ENCODE data around the gene ITGAE.
"Not testable (repeated sequence)": the region's sequence is repeated elsewhere in the genome, so short reads cannot be mapped to it uniquely, and the experiment has no call there.

ITGAE gene

GRCh38 chr17:3729881-3730280 lies 71.1 kb downstream of the ITGAE start:
- no peak for DNase-seq (ENCODE audit: low read depth in 2 of 2)

GRCh38 chr17:3728099-3728498 lies 72.9 kb downstream of the ITGAE start:
- DNase-seq (ENCODE audit: low read depth in 2 of 2): not testable (repeated sequence)

DNA sequence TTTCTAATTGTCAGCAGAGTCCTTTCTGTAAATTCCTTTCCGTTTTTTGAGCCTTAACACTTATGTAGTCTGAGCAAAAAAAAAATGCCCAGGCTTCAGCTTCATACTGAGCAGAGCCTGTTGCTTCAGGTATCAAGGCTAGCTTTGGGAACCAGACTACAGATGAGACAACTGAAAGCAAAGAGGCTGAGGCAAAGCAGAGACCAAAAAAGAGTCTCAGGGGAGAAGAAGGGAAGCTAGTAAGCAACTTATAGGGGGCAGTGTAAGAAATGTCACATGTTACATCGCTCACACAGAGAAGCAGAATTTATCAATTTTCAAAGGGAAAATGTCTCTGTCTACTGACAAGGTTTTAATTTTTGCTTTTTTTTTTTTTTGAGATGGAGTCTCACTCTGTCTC lies 73.9 kb downstream of the ITGAE start:
- DNase-seq (ENCODE audit: low read depth in 2 of 2): no peak

DNA sequence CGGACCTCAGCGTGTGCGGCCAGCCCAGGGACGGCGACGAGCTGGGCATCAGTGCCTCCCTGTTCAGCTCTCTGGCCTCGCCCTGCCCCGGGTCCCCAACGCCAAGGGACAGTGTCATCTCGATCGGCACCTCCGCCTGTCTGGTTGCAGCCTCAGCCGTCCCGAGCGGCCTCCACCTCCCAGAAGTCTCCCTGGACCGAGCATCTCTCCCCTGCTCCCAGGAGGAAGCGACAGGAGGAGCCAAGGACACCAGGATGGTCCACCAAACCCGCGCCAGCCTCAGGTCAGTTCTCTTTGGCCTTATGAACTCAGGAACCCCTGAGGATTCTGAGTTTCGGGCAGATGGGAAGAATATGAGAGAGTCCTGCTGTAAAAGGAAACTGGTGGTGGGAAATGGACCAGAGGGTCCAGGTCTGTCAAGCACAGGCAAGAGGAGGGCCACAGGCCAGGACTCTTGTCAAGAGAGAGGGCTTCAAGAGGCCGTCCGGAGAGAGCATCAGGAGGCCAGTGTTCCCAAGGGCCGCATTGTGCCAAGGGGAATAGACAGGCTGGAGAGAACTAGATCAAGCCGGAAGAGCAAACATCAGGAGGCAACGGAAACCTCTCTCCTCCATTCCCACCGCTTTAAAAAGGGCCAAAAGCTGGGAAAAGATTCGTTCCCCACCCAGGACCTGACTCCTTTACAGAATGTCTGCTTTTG lies 76.5 kb downstream of the ITGAE start:
- DNase-seq (ENCODE audit: low read depth in 2 of 2): no peak

DNA sequence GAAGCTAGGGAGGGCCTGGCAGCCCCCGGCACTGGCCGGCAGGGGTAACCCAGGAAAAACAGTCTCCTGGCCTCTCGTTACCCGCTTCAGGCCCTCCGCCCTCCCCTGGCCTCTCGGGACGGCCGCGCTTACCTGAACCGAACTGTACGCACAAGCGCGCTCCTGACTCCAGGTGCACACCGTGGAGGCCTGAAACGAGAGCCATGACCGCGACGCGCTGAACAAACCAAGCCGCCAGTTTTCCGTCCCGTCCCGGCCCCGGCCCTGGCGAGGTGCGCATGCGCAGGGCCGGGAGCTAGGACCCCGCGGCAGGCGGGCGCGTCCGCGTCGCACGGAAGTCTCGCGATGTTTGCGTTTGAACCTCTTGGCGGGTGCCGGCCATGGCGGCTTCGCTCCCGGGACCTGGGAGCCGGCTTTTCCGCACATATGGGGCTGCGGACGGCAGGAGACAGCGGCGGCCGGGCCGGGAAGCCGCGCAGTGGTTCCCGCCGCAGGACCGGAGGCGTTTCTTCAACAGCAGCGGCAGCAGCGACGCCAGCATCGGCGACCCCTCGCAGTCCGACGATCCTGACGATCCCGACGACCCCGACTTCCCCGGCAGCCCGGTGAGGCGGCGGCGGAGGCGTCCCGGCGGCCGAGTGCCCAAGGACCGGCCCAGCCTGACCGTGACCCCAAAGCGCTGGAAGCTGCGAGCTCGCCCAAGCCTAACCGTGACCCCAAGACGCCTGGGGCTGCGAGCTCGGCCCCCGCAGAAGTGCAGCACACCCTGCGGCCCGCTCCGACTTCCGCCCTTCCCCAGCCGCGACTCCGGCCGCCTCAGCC lies 77.2 kb downstream of the ITGAE start, which contains the start of gene HASPIN:
TSS of gene HASPIN (plus strand) at position 348 of the 822 bp plus-strand sequence. CDS start at position 381, 33 bp downstream.
- DNase-seq (ENCODE audit: low read depth in 2 of 2): peak; percentile 90 to 92

DNA sequence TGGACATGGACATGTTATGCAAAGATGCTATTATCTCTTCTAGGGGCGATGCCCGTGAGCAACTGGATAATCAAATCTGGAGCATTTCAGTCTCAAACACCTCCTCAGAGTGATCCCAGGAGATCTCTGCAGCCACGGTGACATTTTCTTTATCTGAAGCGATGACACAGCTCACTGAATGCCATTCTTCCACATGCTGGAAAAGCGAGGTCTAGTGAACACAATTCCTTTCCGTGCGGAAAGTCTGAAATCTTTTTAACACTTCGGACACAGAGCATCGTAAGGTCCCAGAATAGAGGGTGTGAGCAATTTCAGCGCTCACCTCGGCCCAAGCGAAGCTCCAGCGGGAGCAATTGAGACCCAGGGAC lies 77.8 kb downstream of the ITGAE start:
- DNase-seq (ENCODE audit: low read depth in 2 of 2): no peak

DNA sequence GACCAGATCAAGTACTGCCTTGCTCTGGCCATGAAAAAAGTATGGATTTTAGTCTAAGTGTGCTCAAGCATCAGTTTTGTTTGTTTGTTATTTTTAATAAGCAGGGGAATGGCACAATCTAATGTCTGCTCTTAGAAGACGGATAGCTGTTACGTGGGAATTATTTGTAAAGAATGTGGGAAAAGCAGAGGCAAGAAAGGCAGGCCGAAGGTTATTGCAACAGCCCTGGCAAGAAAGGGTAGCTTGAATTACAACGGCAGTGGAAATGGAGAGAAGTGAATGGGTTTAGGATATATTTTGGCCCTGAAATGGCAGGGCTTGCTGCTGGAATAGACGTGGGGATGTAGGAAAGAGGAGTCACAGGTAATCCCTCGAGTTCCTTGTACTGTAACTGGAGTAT lies 78.3 kb downstream of the ITGAE start:
- no peak for DNase-seq (ENCODE audit: low read depth in 2 of 2)

- no peak for DNase-seq (ENCODE audit: low read depth in 2 of 2)
These were observed 81.7 kb downstream of the ITGAE start for GRCh38 chr17:3719265-3719664.

GRCh38 chr17:3718201-3718600 lies 82.8 kb downstream of the ITGAE start:
- DNase-seq (ENCODE audit: low read depth in 2 of 2): no peak

DNA sequence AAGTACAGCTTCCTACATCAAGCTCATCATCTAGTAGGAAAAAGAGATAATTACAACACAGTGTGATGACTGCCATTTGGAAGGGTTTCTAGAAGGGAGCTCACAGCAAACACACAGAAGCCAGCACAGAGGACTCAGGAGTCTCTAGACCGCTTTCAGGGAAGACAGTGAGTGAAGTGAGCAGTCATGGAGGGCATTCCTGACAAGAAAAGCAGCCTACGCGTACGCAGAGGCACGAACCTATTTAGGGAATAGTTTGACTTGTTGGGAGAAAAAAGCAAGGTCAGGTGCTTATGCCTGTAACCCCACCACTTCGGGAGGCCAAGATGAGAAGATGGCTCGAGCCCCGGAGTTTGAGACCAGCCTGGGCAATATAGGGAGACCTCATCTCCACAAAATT lies 85.7 kb downstream of the ITGAE start:
- DNase-seq (ENCODE audit: low read depth in 2 of 2): no peak

DNA sequence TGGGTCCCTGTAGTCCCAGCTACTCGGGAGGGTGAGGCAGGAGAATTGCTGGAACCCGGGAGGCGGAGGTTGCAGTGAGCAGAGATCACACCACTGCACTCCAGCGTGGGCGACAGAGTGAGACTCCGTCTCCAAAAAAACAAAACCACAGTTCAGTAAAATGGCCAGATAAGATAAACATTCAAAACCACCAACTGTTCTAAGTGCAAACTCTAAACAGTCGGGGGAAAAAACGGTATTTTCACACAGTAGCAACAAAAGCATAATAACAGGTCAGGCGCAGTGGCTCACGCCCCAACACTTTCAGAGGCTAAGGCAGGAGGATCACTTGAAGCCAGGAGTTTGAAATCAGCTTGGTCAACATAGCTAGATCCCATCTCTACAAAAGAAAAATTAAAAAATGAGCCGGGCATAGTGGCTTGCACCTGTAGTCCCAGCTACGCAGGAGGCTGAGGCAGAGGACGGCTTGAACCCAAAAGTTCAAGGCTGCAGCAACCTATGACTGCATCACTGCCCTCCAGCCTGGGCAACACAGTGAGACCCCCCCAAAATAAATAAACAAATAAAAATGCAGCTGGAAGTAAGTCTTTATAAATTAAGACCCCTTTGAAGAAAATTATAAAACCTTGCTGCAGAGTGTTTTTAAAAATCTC lies 88.1 kb downstream of the ITGAE start:
- peak in 1 of 2 donors; percentile 33 for DNase-seq (ENCODE audit: low read depth in 2 of 2)

- DNase-seq (ENCODE audit: low read depth in 2 of 2): peak in 1 of 2 donors; percentile 44
These were observed 90.0 kb downstream of the ITGAE start for GRCh38 chr17:3710951-3711383.

DNA sequence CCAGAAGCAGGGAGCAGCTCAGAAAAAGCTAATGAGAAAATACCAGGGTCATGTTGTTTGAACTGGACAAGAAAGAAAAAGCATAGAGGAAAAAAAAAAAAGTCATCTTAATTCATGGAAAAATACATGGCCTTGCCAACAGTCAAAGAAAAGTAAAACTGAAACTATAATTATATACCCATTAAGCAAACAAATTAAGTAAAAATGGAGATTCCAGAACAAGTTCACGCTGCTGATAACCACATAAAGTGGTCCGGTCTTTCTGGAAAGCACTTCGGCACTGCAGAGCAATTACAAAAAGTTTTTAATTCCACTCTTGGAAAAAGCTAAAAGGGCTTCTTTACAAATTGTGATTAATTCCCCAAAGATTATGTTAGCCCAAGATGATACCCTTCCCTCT lies 92.6 kb downstream of the ITGAE start:
- no peak for DNase-seq (ENCODE audit: low read depth in 2 of 2)

DNA sequence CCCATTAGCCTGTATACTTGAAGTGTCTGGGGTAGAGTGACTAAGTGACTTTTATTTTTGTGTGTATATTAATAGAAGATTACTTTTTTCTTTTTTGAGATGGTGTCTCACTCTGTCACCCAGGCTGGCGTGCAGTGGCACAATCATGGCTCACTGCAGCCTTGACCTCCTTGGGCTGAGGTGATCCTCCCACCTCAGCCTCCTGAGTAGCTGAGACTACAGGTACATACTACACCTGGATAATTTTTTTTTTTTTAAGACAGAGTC lies 95.3 kb downstream of the ITGAE start:
- DNase-seq (ENCODE audit: low read depth in 2 of 2): not testable (repeated sequence)

DNA sequence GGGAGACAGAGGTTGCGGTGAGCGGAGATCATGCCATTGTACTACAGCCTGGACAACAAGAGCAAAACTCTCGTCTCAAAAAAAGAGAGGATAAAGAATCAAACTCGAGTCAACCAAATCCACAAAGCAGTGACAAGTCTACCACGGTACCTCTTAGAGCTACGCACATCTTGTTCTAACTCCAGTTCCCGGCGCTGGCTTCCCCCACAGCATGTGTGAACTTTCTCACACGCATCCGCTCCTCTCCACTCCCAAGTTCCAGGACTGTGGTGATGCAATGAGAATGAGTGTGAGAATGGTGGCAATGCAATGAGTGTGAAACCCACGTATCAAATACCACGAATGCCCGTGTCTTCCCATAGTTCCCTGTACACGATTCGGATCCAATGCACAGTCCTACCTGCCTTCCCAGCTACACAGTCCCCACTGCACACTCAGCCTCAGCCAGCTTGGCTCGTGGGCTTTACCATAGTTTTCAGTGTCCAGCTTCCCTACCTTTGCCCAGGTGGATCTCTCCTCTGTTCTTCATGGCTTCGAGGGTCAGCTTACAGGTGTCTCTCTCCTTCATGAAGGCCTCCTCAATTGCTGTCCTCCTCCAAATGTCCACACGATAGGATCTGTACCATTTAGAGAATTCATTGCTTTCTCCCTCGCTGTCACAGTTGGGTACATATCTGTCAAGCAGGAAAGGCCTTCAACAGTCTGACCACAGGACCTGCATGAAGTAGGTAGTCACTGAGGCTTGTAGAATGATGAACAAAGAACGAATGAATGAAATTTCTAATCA lies 95.9 kb downstream of the ITGAE start:
- no peak for DNase-seq (ENCODE audit: low read depth in 2 of 2)

- DNase-seq (ENCODE audit: low read depth in 2 of 2): not testable (repeated sequence)
These were observed 98.9 kb downstream of the ITGAE start for GRCh38 chr17:3702041-3702539.

GRCh38 chr17:3699951-3700350 lies 101.0 kb downstream of the ITGAE start:
- no peak for DNase-seq (ENCODE audit: low read depth in 2 of 2)

- no peak for DNase-seq (ENCODE audit: low read depth in 2 of 2)
These were observed 102.8 kb downstream of the ITGAE start for GRCh38 chr17:3698139-3698538.

DNA sequence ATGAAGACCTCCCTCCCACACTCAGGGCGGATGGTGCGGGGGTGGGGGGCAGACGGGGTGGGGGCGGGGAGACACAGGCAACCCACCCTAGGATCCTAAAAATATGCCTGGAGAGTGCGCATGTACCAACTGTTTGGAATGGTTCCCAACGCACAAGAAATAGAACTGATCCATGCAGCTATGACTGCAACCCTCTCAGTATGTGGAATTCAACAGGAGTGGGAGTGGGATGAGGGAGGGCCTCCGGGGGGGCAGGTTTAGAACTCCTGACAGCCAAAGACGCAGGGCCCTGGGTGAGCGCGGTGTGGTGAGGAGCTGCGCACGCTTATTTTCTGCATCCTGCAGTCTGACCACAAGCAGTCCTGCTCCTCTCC lies 103.9 kb downstream of the ITGAE start:
- DNase-seq (ENCODE audit: low read depth in 2 of 2): no peak

DNA sequence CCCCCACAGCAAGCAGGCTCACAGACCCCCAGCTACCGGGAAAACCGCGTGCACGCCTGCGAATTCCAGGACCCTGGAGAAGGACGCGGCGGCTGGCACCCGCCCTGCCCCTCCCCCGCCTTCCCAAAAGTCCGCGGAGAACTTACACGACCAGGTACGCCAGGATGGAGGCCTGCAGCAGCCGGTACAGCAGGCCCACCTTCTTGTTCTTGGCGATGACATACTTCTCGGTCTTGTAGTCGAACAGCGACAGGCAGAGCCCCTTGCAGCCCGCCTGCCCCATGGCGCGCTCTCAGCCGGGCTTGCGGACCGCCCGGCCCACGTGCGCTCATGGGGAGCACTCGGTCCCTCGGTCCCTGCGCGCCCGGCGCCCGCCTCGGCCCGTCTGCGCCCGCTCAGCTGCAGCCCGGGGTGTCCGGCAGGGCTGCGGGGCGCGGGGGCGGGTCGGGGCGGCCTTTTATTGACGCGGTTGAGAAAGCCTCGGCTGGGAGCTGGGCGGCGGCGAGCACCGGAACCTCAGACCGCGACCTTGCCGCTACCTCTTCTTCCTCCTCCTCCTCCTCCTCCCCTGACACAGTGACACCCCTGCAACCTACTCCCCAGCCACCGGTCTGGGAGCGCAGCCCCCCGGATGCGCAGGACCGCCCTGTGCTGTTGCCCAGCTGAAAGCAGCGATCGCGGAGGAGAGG lies 105.1 kb downstream of the ITGAE start, which contains the start of gene P2RX5:
TSS of gene P2RX5 (minus strand) at position 433 of the 689 bp plus-strand sequence. CDS start at position 283, 150 bp downstream.
- DNase-seq (ENCODE audit: low read depth in 2 of 2): peak; percentile 28 to 34

DNA sequence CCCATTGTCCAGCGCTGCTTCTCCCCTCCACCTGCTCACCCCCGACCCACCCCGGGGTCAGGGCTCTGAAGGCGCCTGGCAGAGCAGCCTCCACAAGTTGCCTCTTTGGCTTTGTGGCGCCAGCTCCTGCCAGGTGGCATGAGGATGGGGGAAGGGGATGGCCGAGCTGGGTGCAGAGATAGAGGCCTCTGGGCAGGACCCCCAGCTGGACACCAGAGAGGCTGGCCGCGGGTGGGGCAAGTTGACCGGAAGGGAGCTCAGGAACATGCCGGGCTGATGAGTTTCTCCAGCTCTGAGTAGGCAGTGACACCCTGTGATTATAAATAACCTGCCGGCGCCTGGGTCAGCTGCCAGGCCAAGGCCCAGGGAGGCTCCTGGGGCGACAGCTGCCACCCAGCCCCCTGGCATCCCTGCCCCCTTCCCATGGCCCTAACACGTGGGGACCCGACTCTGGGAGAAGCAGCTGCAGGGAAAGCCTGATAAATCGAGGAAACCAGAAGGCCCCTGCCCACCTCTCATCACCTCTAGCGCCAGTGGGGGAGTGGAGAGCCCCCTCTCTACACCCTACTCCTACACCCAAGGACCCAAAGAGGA lies 105.8 kb downstream of the ITGAE start:
- DNase-seq (ENCODE audit: low read depth in 2 of 2): no peak

Data from stimulated activated CD8-positive, alpha-beta memory T cell treated with anti-CD3 and anti-CD28 coated beads, Interleukin-2, amount 100 ng/mL, for 48 hours (primary cell).